HG03095 (cell line): ENCODE measurements around the gene C3orf80.
"Not testable (repeated sequence)": the region's sequence is repeated elsewhere in the genome, so short reads cannot be mapped to it uniquely, and the experiment has no call there.

Experiments used
- ATAC-seq: cut with Tn5 transposase; IDR thresholded peaks from one replicate; pipeline ENCODE4 v1.9.1; 2021; ENCODE audit warnings: moderate library complexity; ENCODE audit not compliant: unreplicated experiment

C3orf80 gene

GRCh38 chr3:160225176-160226025, at the start of gene C3orf80:
Gene C3orf80 (plus strand): TSS chr3:160225422. CDS start chr3:160225636, 214 bp downstream.
- peak; percentile 68 for ATAC-seq

DNA sequence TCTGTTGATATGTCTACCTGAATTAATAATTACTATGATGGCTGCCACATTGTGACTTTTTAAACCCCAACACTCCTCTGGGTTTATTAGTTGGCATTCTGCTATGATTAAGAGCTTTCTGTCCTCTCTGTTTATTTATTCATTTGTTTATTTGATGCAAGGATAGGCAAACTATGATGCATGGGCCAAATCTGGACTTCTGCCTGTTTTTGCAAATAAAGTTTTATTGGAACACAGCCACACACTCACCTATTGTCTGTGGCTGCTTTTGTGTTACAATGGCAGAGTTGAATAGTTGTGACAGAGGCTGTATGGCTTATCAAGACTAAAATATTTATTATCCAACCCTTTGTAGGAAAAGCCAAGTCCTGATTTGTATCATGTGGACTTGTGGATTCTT, 48.3 kb upstream of the C3orf80 start:
- no peak for ATAC-seq

GRCh38 chr3:160178661-160179060, 46.6 kb upstream of the C3orf80 start:
- ATAC-seq, result not testable (repeated sequence)

DNA sequence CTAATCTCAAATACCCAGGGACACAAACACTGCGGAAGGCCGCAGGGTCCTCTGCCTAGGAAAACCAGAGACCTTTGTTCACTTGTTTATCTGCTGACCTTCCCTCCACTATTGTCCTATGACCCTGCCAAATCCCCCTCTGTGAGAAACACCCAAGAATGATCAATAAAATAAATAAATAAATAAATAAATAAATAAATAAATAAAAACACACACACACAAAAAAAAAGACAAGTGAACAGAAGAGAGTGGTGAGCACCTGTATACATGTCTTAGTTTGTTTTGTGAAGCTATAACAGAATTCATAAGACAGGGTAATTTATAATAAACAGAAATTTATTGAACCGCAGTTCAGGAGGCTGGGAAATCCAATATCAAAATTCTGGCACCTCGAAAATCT, 45.8 kb upstream of the C3orf80 start:
- ATAC-seq, result not testable (repeated sequence)

GRCh38 chr3:160179906-160180305, 45.3 kb upstream of the C3orf80 start:
- no peak for ATAC-seq

DNA sequence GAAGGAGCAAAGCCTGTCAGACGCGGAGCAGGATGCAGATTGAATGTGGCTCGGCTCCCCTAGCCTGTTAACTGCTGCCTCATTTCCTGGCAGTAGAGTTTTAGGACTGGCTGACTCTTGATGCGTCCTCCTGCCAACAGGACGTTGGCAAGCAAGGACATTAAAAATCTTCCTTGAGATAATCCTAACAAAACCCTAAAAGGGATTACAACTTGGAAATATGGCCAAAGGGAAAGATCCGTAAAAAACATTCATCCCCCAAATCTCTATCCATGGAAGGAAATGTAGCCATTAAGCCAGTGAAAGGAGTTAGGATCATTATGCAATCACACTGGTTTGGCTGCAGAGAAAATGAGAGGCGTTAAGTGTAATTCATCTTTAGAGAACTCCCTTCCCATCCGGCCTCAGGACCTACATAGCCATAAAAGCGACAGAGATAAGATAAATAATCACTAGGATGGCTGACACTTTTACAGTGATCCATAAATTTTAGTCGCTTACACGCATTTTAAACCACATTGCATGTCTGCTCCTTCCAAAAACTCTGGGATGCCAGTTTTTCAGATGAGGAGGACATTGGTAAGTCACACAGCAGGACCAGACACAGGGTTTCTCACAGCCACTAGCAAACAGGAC, 44.5 kb upstream of the C3orf80 start:
- ATAC-seq, result no peak

DNA sequence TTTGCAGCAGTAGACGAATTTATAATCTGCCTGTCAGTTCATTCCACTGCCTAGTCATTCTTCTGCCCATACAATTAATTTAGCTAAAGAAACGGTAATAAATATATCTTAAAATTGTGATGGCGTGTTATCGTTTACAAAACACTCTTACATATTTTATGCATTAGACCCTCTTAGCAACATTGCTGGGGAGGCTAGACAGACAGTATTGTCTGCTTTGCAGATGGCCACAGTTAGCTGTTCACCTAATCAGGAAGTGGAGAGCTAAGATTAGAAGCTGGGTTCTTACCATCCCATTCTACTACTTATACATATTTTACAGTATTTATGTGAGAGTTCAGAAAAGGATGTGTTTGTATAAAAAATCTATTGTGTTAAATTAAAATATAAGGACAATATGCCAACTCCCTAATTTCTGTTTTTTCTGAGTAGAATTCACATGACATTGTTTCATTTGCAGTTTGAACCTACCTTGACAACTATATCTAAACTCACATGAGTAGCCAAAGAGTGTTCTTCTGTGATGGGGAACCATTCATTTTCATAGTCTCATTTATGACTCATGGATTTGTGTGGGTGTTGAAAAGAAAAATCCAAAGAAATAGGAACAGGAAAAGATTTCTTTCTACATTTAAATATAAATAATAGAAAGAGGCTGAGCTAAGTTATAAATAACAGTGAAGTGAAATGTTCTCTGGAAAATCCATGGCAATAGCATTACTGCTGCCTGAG, 41.7 kb upstream of the C3orf80 start:
- peak; percentile 49 for ATAC-seq

DNA sequence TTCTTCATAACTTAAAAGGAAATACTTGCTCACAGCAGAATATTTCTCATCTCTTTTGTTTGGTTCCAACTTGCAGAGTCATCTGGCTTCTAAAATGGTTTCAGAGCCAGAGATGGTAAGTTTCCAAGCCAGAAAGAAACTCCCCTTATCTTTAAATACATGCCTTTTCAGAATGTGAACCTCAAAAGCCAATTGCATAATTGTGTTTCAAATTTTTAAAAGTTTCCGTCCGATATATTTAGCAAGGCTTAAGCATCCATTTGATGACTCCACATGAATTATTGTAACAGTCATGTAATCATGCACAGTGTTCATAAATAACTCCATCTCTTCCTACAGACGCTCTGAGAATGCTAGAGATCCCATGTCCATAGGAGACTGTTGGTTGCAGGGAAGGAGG, 40.6 kb upstream of the C3orf80 start:
- no peak for ATAC-seq

DNA sequence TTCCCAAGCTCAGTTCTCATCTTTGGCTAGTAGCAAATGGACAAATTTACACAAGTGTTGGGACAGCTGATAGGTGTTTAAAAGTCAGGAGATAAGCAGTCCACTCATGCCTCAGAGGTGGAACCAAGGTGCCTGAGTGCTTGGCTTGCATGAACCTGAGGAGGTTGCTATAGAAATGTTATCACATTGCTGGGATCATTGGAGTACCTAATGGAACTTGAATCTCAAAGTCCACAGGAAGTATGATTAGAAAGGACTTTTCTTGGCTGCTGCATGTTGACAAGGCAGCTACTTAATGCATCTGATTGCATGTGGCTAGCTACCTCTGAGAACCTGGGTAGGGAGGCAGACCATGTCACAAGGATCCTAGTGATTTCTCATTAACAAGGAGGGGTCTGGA, 39.5 kb upstream of the C3orf80 start:
- ATAC-seq, result no peak

DNA sequence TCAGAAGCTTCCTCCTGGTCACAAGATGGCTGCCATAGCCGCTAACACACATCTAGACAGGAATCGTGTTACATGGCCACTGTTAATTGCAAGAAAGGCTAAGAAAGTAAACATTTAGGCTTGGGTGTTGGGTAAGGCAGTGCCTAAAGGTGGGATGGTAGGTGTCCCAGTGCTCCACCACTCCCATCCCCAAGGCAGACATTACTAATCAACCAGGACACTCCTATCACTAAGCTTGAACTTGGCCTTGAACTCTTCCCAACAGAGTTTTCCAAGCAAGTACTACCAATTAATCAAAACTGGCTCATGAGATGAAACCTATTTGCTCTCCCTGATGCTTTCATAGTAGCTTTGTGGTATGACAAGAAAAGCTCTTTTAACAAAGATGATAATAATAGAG, 37.9 kb upstream of the C3orf80 start:
- ATAC-seq, result no peak

- ATAC-seq, result no peak
Measured at GRCh38 chr3:160192310-160193029, 32.8 kb upstream of the C3orf80 start.

DNA sequence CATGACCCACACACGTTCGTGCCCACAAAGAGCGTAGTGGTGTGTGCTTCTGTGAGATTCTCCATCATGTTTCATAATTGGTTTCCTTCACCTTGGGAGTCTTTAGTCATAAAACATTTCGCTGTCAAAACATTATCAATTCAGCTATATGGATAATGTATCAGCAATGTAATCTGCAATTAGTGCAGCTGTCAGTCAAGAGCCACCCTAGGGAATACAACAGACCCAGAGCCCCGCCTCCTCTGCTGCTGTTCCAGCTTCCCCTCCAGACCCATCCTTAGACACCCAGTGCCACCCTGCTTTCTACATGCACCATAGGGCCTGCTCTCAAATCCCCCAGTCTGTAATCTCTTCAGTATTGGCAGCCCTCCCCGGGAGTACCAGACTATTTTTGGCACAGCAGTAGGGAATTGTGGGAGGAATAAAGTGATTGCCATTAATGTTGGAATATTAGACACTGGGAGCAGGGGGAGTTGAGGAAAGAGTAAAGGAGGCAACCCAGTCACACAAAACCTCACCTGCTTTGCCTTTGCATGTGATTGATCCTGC, 31.5 kb upstream of the C3orf80 start:
- ATAC-seq, result no peak

- no peak for ATAC-seq
Measured at GRCh38 chr3:160194438-160194837, 30.8 kb upstream of the C3orf80 start.

DNA sequence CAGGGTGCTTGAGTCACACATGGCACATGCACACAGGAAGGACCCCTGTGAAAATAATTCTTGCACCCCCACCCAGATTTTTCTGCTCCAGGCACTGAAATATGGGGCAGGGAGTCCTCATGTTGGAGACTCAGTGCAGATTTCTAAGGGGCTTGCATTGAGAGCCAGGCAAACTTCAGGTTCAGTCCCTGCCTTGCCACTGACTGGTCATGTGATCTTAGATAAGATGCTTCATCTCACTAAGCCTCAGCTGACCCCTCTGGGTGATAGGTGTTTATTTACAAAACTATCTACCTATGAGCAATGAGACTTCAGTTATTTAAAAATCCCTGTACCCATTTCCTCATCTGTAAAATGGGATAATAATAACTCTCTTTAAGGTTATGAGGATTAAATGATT, 30.1 kb upstream of the C3orf80 start:
- ATAC-seq, result no peak

DNA sequence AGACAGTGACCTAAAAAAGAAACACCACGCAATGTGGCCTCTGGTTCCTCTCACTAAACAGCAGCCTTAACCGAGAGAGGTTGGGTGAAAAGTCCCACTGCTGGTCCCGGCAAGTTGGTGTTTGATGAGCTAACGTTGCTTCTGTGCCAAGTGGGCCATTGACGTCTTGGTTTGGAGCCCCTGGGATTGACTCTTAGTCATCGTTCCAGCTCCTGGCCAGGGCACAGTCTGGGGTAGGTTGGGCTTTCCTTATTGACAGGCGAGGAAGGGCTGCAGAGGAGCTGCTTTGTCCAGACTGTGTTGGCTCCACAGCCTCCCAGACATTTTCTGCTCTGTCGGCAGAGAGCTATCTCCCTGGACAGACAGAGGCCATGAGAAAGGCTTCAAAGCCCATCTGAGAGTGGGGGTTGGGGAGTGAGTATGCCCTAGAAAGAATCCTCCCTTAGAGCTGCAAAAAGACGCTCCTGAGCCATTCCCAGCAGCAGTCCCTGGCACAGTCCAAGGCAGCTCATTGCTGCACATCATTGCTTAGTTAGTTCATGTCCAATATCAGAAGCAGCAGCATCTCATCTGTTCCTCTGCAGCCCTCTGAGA, 28.6 kb upstream of the C3orf80 start:
- no peak for ATAC-seq

- ATAC-seq, result no peak
Measured at GRCh38 chr3:160199108-160199507, 26.1 kb upstream of the C3orf80 start.

GRCh38 chr3:160200353-160200752, 24.9 kb upstream of the C3orf80 start:
- ATAC-seq, result no peak

DNA sequence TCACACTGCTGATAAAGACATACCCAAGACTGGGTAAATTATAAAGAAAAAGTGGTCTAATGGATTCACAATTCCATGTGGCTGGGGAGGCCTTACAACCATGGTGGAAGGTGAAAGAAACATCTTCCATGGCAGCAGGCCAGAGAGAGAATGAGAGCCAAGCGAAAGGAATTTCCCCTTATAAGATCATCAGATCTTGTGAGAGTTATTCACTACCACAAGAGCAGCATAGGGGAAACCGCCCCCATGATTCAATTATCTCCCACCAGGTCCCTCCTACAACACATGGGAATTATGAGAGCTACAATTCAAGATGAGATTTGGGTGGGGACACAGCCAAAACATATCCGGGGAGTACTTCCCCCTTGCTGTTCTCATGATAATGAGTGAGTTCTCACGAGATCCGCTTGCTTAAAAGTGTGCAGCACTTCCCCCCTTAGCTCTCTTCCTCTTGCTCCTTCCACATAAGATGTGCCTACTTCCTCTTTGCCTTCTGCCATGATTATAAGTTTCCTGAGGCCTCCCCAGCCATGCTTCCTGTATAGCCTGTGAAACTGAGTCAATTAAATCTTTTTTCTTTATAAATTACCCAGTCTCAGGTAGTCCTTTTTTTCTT, 20.7 kb upstream of the C3orf80 start:
- ATAC-seq, result not testable (repeated sequence)

GRCh38 chr3:160205606-160206005, 19.6 kb upstream of the C3orf80 start:
- no peak for ATAC-seq

DNA sequence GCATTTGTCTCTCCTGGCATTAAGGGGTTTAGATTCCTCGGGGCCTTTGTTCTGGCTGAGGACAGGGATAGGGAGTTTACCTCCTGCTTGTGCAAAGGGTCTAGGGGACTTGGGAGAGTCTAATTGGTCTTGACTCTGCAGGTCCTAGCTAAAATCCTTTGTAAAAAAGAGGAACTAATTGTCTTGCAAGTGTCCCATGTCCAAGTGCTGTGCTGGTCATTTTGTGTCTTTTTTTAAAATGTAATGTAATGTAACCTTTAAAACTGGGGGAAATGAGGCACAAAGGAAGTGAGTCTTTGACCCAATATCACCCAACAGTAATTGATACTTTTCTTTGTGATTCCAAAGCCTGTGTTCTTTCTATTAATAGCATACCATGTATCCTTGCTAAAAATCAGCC, 14.9 kb upstream of the C3orf80 start:
- ATAC-seq, result no peak
